PC-9 (cell line): Measurements from ENCODE around the gene COA8.

Source experiments
- EZH2 ChIP-seq: fragments of 200-600 bp; sonication (generic); IDR thresholded peaks from 2 replicates; pipeline ENCODE4 v1.8.0; 2017; ENCODE audit warnings: antibody characterized with exemption, low read depth
- TF ChIP-seq, protein P1 (sequence below): fragments of 200-600 bp; sonication (generic); conservative IDR thresholded peaks from 2 replicates; pipeline ENCODE4 v1.6.1; 2017; ENCODE audit warnings: mixed run types, antibody characterized with exemption, mild to moderate bottlenecking, moderate library complexity

DNA sequence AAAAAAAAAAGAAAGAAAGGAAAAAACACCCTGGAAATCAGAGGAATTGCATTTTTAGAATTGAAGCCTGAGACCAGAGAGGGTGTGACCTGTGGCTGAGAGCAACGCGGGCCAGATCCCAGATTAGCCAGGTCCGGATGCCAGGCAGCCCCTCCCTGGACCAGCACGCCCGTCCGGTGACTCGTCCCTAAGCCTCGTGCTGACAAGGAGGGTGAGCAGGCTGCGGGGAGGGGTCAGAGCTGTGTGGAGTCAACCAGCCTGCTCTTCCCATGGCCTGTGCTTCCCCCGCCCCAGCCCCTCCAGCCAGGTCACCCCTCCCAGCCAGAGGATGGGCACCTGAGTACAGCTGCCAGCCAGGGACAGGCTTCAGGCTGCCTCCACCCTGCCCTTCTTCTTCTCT lies 62.1 kb downstream of the COA8 start:
- TF ChIP-seq, protein P1, sequence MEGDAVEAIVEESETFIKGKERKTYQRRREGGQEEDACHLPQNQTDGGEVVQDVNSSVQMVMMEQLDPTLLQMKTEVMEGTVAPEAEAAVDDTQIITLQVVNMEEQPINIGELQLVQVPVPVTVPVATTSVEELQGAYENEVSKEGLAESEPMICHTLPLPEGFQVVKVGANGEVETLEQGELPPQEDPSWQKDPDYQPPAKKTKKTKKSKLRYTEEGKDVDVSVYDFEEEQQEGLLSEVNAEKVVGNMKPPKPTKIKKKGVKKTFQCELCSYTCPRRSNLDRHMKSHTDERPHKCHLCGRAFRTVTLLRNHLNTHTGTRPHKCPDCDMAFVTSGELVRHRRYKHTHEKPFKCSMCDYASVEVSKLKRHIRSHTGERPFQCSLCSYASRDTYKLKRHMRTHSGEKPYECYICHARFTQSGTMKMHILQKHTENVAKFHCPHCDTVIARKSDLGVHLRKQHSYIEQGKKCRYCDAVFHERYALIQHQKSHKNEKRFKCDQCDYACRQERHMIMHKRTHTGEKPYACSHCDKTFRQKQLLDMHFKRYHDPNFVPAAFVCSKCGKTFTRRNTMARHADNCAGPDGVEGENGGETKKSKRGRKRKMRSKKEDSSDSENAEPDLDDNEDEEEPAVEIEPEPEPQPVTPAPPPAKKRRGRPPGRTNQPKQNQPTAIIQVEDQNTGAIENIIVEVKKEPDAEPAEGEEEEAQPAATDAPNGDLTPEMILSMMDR = no peak
- no peak for TF ChIP-seq EZH2
